ENCODE measurements around the gene KIRREL3. TPM values are rescaled to one million over a fixed set of nuclear protein-coding genes. Genes with fewer than 3 reads are reported as not detected.

KIRREL3 gene
- polyA plus RNA-seq, 2 of the 4 experiments (the other 2 are of a cell fraction) = 3.0 to 11.0 TPM

DNA sequence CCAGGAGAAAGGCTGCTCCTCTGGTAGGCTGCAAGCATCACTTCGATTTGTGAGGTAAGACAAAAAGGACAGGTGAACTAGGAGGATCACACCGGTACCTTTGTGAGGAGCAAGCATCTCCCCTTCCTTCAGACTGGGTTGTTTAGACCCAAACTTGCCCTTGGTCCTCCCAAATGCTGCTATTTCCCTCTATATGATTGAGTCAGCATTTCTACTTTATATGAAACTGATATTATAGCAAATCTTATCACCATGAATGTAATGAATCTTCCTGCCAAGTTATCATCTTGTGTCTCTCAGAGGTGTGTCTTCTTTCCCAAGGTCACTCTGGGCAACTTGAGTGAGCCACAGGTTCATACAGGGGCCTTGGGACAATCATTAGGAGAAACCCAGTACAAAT, 61.0 kb downstream of the KIRREL3 start:
- TF ChIP-seq GATA3 (IDR thresholded peaks at IDR 0.05; ENCODE audit: borderline replicate concordance) (no peak), FOXS1 (CRISPR knock-in tag; IDR thresholded peaks at IDR 0.05) (no peak), MAFK (IDR thresholded peaks at IDR 0.05; ENCODE audit: partially characterized antibody) (peak; percentile 36)
- 71% methylated on average over 2 of the region's 2 CpGs for WGBS (ENCODE audit: missing lambda C conversion rate)
- POLR2A ChIA-PET = no interaction called here
- H3K27ac ChIP-seq = no peak overlapping the region
- FAIRE-seq (no peak), ATAC-seq (no peak), DNase-seq (ENCODE audit: low read depth in 1 of 2, low spot score in 1 of 2) (no peak)
- no peaks in the 10 kb centered on the region for H3K9me3 ChIP-seq
- H3K4me2 ChIP-seq = no peak overlapping the region
- CTCF ChIA-PET = no interaction called here
- H3K4me1 ChIP-seq = no peaks in the 10 kb centered on the region
- H3K4me3 ChIP-seq = no peak overlapping the region

DNA sequence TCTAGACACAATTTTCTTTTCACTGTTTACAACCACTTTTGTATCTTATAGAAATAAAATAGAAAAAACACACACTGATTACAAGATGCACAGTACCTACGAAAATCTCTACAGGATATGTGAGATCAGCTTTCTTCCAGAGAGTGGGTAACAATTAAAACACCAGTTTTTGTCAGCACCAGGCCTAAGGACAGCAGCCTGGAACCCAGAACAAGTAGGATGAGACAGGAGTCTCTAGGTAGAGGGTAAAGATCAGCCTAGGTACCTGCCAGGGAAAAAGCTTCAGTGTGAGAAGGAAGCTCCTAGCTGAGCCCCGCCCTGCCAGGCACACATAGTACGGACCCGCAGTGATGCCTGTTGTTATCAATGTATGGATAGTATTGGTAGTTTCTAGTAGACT, 61.9 kb downstream of the KIRREL3 start:
- WGBS (ENCODE audit: missing lambda C conversion rate) = 68% methylated on average over 2 of the region's 4 CpGs
- no peak overlapping the region for H3K4me3 ChIP-seq

DNA sequence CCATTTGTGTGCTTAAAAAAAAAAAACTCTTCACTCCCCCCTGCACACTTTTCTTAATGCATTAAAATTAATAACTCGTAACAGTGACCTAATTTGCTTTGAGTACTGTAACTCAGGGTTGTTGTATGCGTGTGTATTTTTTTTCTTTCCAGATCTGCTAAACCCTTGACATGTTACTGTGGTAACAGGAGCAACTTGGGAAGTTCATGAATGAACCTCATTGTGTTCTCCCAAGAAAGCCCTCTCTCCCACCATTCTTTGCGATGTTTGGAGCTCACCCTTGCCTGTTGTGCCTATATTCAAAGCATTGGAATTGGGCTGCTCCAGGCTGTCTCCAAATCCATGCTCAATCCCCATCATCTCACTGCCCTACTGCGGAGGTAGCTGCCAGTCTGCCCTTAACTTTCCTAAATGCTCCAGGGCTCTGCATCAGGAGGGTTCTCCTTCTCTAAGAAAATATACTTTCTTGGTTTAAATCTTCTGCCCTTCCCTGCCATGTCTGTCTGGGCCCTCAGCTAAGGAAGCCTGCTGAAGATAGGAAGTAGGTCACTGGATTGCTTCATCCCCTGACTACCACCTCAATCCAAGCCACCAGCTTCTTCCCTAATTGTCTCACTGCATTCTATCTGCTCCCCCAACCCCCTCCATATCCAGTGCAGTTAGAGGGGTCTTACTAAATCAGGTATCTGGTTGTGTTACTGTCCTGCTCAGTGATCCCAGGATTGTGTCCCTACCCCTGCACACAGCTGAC, 70.3 kb downstream of the KIRREL3 start:
- Histone ChIP-seq H3K9me3 (peaks cover 5% of the 10 kb centered on the region; the same call in 2 of the 3 replicates), H3K4me1 (peaks cover 19% of the 10 kb centered on the region), H3K4me2 (no peak overlapping the region), H3K27ac (peak overlapping the region in 1 of 2 experiments; percentile 75; a peak in 3 of 6 replicates), H3K4me3 (no peak overlapping the region)
- WGBS (ENCODE audit: missing lambda C conversion rate) = 65% methylated on average over 4 of the region's 4 CpGs
- ATAC-seq (no peak), DNase-seq (ENCODE audit: low read depth in 1 of 2, low spot score in 1 of 2) (no peak), FAIRE-seq (no peak)
- ChIA-PET CTCF (interaction anchor here (0.7 to 1.0 kb wide), 3 partner anchors 11 to 159 kb away, joined by 3 read pairs; no protein-coding TSS in a partner anchor), POLR2A (no interaction called here)
- TF ChIP-seq EP300 (IDR thresholded peaks at IDR 0.05) (no peak), CBX2 (IDR thresholded peaks at IDR 0.05; ENCODE audit: borderline replicate concordance, low read depth) (no peak), EHMT2 (IDR thresholded peaks at IDR 0.05; ENCODE audit: low read depth) (no peak), JUN (IDR thresholded peaks at IDR 0.05) (no peak), MYC (IDR thresholded peaks at IDR 0.05; ENCODE audit: borderline replicate concordance, low read length) (no peak), RARB (CRISPR knock-in tag; IDR thresholded peaks at IDR 0.05) (no peak), GATA3 (IDR thresholded peaks at IDR 0.05; ENCODE audit: borderline replicate concordance) (no peak), HOXB13 (CRISPR knock-in tag; IDR thresholded peaks at IDR 0.05; ENCODE audit: low read depth) (no peak), TP53 (CRISPR knock-in tag; IDR thresholded peaks at IDR 0.05) (no peak), NR3C1 (IDR thresholded peaks at IDR 0.05) (no peak), RCOR1 (IDR thresholded peaks at IDR 0.05; ENCODE audit: low read depth, low read length) (no peak), CHD2 (IDR thresholded peaks at IDR 0.05; ENCODE audit: low read length, partially characterized antibody) (no peak), SMC3 (IDR thresholded peaks at IDR 0.05) (no peak)
- TF ChIP-seq, protein P1, sequence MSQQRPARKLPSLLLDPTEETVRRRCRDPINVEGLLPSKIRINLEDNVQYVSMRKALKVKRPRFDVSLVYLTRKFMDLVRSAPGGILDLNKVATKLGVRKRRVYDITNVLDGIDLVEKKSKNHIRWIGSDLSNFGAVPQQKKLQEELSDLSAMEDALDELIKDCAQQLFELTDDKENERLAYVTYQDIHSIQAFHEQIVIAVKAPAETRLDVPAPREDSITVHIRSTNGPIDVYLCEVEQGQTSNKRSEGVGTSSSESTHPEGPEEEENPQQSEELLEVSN (IDR thresholded peaks at IDR 0.05; ENCODE audit: borderline replicate concordance, low read depth) = no peak
- TF ChIP-seq, protein P2, sequence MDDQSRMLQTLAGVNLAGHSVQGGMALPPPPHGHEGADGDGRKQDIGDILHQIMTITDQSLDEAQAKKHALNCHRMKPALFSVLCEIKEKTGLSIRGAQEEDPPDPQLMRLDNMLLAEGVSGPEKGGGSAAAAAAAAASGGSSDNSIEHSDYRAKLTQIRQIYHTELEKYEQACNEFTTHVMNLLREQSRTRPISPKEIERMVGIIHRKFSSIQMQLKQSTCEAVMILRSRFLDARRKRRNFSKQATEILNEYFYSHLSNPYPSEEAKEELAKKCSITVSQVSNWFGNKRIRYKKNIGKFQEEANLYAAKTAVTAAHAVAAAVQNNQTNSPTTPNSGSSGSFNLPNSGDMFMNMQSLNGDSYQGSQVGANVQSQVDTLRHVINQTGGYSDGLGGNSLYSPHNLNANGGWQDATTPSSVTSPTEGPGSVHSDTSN (IDR thresholded peaks at IDR 0.05) = no peak
- TF ChIP-seq, protein P3, sequence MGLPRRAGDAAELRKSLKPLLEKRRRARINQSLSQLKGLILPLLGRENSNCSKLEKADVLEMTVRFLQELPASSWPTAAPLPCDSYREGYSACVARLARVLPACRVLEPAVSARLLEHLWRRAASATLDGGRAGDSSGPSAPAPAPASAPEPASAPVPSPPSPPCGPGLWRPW (IDR thresholded peaks at IDR 0.05) = no peak
- TF ChIP-seq, protein P4, sequence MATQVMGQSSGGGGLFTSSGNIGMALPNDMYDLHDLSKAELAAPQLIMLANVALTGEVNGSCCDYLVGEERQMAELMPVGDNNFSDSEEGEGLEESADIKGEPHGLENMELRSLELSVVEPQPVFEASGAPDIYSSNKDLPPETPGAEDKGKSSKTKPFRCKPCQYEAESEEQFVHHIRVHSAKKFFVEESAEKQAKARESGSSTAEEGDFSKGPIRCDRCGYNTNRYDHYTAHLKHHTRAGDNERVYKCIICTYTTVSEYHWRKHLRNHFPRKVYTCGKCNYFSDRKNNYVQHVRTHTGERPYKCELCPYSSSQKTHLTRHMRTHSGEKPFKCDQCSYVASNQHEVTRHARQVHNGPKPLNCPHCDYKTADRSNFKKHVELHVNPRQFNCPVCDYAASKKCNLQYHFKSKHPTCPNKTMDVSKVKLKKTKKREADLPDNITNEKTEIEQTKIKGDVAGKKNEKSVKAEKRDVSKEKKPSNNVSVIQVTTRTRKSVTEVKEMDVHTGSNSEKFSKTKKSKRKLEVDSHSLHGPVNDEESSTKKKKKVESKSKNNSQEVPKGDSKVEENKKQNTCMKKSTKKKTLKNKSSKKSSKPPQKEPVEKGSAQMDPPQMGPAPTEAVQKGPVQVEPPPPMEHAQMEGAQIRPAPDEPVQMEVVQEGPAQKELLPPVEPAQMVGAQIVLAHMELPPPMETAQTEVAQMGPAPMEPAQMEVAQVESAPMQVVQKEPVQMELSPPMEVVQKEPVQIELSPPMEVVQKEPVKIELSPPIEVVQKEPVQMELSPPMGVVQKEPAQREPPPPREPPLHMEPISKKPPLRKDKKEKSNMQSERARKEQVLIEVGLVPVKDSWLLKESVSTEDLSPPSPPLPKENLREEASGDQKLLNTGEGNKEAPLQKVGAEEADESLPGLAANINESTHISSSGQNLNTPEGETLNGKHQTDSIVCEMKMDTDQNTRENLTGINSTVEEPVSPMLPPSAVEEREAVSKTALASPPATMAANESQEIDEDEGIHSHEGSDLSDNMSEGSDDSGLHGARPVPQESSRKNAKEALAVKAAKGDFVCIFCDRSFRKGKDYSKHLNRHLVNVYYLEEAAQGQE (IDR thresholded peaks at IDR 0.05) = no peak

More for the DNA sequence above, 61.9 kb downstream of the KIRREL3 start:
- ATAC-seq (no peak), FAIRE-seq (no peak), DNase-seq (ENCODE audit: low read depth in 1 of 2, low spot score in 1 of 2) (no peak)
- H3K4me2 ChIP-seq = no peak overlapping the region
- no peak for TF ChIP-seq RCOR1 (IDR thresholded peaks at IDR 0.05; ENCODE audit: low read depth, low read length)
- TF ChIP-seq, protein P4 (IDR thresholded peaks at IDR 0.05) = 0 out of 2 replicates have a peak, but pooled peaks have one; percentile 17
- H3K4me1 ChIP-seq = no peaks in the 10 kb centered on the region
- ChIA-PET POLR2A (no interaction called here), CTCF (interaction anchor here (1.2 kb wide), 1 partner anchor 52 kb away, joined by 3 read pairs; no protein-coding TSS in a partner anchor)
- peaks cover 5% of the 10 kb centered on the region; the same call in 2 of the 3 replicates for H3K9me3 ChIP-seq
- no peak overlapping the region for H3K27ac ChIP-seq

Measured in A549 (cell line).